HuH-7 (cell line): ENCODE data around the gene ACTN4.
"Not testable (repeated sequence)": the region's sequence is repeated elsewhere in the genome, so short reads cannot be mapped to it uniquely, and the experiment has no call there.

ENCODE experiments used
- DNase-seq: peaks from one replicate; pipeline ENCODE4 v3.0.0; 2011; ENCODE audit warnings: low spot score

ACTN4 gene

DNA sequence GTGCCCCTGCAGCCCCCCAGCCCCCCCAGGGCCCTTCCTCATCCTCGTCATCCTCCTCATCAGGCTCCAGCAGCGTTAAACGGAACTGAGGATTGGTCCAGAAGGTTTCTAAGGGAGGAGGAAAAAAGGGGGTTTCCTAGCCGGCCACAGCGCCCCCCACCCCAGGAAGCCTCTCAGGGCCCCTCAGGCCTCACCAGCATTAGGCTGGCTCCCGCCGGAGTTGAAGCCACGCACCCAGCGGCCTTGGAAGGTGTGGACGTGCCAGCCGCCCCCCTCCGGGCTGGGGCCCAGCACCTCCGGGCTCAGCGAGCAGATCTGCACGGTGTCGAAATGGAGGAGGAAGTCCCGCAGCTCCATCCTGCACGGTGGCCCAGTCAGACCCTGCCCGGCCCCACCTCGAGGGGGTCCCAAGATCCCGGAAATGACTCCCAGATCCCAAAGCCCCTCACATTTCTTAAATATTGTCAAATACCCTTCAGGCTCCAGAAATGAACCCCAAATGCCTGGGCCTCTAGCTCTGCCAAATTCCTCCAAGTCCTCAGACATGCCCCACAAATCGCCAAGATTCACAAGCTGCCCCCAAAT, 89.9 kb downstream of the ACTN4 start:
- no peak for DNase-seq

DNA sequence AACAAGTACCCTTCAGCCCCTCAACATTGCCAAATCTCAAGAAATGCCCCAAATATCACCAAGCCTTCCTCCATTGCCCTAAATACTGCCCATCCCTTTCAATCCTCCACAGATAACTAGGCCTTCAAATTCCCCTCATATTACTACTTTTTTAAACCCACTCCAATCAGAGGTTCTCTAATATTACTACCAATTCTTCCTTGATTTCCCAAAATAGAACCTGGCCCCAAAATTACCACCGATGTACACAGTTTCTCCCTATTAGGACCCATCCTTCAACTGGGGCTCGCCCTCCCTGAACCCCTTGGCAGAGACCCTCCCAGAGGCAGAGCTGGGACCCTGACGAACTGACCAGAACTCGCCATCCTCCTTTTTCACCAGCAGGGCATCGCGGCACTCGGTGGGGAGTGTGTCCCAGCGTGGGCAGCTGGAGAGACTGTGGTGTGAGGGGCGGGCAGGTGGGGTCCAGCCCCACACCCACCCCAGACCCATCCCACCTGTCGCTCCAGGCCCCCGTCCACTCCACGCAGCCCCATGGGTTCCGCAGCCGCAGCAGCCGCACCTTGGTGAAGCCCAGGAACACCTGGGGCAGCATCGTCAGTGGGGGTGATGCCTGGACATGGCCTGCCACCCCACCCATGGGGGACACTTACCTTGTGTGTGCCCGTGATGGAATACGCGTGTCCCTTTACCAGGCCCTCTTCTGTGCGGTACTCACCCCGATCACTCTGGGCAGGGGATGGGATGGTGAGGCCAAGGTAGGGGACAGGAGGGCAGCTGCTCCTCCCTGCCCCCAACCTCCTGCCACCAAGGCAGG, 90.7 kb downstream of the ACTN4 start:
- DNase-seq = no peak

DNA sequence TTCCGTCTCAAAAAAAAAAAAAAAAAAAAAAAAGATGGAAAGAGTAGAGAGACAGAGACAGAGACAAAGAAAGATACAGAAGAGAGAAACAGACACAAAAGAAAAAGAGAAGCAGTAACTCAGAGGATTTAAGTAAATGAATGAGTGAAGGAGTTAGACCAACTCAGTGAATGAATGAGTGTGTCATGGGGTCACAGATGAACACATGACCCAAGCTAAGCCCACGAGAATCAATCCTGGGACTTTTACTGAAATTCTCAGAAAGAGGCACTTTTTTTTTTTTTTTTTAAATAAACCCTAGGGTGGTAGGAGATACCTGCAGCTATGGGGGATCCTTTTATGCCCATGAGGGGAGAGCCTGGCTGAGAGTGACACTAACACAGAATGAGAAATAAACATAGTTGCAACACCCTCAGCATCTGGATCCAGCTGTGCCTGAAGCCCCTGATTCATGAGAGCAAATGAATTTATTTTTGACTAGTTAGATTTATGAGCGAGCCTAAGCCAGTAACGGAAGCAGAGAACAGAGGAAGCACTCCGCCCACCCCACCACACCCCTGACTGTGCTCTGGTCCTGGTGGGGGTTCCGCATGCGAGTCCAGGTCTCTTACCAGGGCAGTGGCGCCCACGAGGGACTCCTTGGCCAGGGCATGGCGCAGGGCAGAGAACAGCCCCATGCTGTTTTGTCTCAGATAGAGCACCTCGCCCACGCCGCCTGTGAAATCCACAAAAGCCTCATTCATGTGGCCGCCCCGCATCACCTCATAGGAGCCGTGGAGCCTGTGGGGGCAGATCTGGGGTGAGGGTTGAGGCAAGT, 92.2 kb downstream of the ACTN4 start:
- no peak for DNase-seq

DNA sequence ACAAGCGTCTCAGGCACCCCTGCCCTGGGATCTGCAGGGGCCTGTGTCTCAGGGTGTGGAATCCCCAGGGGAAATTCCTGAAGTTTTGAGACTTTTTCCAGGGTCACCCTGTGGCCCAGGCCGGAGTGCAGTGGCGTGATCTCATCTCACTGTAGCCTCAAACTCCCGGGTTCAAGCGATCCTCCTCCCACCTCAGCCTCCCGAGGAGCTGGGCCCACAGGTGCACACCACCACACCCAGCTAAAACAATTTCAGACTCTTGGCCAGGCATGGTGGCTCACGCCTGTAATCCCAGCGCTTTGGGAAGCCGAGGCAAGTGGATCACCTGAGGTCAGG, 92.8 kb downstream of the ACTN4 start:
- no peak for DNase-seq

DNA sequence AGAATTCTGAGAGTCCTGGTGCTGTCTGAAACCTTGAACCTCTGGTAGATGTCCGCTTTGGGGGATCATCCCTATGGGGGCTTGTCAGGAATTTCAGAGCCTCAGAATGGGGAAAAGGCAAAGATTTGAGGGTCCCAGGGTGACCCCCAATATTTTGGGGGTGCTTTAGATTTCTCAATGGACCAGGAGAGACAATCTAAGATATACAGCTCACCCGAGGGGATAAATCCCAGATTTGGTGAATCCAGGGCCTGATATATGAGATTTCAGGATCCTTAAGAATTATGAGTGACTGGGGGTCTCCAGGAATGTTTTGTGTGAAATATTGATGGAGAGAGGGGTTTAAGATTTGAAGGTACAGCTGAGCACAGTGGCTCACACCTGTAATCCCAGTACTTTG, 93.5 kb downstream of the ACTN4 start:
- DNase-seq = no peak

DNA sequence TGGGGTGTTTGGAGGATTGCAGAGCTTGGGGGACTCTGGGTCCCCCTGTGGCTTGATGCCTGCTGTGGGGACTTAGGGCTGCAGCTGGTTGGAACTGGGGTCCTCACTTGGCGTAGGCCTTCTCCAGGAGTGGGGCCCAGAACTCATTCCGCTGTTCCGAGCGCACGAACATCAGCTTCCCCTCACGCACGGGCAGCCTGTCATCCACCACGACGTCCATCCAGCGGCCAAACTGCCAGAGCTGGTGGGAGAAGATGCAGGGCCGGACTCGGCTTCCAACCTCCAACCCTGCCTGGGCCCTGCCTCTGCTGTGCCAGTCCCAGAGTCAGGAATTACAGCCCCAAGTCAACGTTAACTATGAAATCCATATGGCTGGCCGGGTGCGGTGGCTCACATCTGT, 94.2 kb downstream of the ACTN4 start:
- peak; percentile 2 for DNase-seq

DNA sequence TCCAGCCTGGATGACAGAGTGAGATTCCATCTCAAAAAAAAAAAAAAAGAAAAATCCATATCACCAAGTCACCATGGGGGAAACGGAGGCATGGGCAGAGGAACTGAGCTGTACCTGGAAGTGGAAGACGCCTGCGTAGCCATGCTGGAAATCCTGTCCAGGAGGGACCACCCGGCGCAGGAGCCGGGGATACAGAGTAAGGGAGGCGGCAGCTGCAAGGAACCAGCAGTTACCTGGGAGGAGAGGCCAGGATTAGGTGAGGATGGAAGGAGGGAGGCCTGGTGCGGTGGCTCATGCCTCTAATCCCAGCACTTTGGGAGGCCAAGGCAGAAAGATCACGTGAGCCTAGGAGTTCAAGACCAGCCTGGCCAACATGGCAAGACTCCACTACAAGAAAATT, 94.8 kb downstream of the ACTN4 start:
- DNase-seq = peak; percentile 6

DNA sequence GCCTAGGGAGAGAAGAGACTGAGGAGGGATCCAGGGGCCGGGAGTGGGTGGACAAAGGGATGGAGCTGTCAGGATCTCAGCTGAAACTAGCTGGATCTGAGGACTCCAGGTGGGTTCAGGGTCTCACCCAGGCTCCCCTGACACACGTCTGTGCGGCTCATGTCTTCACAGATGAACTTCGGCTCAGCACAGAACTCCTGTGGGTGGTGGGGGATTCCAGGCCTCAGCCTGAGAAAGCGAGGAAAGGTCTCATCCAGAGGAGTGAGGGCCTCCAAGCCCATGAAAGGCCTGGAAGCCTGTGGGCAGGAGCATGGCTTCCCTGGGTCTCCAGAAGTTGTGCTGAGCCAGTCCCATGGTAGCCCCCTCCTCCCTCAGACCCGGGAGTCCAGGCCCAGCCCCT, 95.5 kb downstream of the ACTN4 start:
- peak; percentile 5 for DNase-seq

DNA sequence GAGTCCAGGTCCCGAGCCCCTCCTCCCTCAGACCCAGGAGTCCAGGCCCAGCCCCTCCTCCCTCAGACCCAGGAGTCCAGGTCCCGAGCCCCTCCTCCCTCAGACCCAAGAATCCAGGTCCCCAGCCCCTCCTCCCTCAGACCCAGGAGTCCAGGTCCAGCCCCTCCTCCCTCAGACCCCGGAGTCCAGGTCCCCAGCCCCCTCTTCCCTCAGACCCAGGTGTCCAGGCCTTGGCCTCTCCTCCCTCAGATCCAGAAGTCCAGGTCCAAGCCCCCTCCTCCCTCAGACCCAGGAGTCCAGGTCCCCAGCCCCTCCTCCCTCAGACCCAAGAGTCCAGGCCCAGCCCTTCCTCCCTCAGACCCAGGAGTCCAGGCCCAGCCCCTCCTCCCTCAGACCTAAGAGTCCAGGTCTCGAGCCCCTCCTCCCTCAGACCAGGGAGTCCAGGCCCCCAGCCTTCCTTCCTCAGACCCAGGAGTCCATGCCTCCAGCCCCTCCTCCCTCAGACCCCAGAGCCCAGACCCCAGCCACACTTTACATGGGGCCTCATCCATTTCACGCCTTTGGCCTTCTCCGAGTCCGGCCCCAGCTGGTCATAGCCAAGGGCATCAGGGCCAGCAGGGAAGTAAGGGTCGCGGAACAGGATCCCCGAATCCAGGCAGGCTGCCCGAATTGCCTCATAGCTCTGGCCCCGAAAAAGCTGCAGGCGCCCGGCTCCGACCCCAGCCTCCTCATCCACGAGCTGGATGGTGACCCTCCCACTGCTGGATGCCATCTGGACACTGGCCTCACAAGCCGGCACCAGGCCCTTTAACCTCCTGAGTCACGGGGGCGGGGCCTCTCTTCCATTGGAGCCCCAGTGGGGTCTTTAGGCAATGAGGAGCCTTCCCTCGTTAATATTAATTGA, 96.2 kb downstream of the ACTN4 start:
- DNase-seq = peak; percentile 9

DNA sequence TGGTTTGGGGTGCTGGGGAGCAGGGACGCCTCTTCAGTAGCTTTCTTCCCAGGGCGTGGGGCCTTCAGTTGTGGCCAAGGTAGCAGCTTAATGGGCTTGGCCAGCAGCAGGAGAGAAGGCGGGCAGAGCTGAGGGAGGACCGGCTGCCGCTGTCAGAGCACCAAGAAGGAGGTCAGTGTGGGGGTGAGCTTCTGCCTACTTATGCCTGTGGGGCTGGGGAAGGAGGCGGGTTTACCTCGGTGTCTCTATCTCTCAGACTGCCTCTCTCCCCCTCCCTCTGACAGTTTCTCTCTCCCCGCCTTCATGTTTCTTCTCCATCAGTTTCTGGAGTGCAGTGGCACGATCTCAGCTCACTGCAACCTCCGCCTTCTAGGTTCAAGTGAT, 96.8 kb downstream of the ACTN4 start, which contains the start of gene CAPN12:
Gene CAPN12 (minus strand): TSS at position 177 of the 384 bp plus-strand sequence. CDS start 309 bp downstream, outside the sequence.
- DNase-seq = peak; percentile 1

DNA sequence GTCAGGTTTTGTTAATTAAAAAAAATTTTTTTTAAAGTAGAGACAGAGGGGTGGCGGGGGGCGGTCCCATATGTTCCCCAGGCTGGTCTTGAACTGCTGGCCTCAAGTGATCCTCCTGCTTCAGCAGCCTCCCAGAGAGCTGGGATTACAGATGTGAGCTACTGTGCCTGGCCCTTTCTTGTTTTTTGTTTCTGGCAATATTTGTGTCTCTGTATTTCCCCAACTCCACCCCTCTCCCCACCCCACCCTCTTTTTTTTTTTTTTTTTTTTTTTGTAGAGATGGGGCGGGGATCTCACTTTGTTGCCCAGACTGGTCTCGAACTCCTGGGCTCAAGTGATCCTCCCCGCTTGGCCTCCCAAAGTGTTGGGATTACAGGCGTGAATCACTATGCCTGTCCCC, 97.4 kb downstream of the ACTN4 start:
- no peak for DNase-seq

DNA sequence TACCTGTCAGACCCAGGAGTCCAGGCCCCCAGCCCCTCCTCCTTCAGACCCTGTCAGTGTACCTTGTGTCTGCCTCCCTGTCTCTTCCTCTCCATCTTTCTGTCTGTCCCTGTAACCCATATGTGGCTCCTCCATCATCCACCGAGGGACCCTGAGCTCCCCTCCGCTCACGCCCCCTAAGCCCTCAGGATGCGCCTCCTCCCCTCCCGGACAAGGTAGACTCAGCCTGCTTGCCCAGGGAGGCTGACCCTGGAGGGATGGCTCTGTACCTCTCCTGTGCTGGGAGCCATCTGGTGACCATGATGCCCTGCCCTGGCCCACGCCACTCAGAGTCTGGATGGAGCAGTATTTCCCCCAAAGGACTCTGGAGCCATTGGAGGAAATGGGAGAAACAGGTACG, 97.9 kb downstream of the ACTN4 start:
- DNase-seq = peak; percentile 12

DNA sequence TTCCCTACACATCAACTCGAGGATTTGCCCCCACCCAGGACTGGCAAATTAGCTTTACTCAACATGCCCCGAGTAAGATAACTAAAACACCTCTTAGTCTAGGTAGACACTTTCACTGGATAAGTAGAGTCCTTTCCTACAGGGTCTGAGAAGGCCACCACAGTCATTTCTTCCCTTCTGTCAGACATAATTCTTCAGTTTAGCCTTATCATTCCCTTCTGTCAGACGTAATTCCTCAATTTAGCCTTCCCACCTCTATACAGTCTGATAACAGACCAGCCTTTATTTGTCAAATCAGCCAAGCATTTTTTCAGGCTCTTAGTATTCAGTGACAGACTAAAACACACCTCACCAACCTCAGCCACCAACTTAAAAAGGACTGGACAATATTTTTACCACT, 106.3 kb downstream of the ACTN4 start:
- DNase-seq = not testable (repeated sequence)

DNA sequence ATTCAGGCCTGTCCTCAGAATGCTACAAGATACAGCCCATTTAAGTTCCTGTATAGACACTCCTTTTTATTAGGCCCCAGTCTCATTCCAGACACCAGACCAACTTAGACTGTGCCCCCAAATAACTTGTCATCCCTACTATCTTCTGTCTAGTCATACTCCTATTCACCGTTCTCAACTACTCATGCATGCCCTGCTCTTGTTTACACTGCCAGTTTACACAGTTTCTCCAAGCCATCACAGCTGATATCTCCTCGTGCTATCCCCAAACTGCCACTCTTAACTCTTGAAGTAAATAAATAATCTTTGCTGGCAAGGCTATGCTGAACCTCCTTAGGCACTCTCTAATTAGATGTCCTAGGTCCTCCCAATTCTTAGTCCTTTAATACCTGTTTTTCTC, 106.7 kb downstream of the ACTN4 start:
- not testable (repeated sequence) for DNase-seq

DNA sequence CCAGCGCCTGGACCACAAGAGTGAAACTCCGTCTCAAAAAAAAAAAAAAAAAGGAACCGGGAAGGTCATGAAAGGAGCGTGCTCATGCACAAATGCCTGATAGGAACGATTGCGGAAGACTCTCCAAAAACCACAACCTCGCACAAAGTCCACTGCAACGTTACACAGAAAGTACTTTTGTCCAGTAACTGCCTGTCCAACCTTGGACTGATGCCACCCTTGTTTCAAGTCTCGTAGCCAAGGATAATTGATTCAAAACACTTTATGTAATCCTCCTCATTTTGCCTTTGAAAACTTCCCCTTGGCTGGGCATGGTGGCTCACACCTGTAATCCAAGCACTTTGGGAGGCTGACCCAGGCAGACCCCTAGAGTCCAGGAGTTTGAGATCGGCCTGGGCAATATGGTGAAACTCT, 112.1 kb downstream of the ACTN4 start:
- no peak for DNase-seq

DNA sequence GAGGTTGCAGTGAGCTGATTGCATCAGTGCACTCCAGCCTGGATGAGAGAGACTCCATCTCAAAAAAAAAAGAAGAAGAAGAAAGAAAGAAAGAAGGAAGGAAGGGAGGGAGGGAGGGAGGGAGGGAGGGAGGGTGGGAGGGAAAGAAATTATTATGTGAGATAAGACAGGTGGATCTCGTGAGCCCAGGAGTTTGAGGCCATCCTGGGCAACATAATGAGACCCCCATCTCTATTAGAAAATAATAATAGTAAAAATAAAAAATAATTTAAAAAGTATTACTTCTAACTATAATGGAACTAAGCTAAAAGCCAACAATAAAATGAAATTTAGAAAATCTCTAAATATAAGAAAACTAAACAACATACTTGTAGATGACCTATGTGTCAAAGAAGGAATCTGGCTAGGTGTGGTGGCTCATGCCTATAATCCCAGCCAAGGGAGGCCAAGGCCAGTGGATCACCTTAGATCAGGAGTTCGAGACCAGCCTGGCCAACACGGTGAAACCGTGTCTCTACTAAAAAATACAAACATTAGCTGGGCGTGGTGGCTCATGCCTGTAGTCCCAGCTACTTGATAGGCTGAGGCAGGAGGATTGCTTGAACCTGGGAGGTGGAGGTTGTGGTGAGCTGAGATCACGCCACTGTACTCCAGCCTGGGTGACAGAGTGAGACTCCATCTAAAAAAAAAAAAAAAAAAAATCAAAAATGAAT, 113.5 kb downstream of the ACTN4 start:
- not testable (repeated sequence) for DNase-seq

DNA sequence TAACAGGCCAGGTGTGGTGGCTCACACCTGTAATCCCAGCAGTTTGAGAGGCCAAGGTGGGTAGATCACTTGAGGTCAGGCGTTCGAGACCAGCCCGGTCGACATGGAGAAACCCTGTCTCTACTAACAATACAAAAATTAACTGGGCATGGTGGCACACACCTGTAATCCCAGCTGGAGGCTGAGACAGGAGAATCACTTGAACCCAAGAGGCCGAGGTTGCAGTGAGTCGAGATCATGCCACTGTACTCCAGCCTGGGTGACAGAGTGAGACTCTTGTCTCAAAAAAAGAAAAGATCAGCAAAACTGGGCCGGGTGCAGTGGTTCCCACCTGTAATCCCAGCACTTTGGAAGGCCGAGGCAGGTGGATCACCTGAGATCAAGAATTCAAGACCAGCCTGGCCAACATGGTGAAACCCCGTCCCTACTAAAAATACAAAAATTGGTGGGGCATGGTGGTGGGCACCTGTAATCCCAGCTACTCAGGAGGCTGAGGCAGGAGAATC, 114.5 kb downstream of the ACTN4 start:
- not testable (repeated sequence) for DNase-seq

DNA sequence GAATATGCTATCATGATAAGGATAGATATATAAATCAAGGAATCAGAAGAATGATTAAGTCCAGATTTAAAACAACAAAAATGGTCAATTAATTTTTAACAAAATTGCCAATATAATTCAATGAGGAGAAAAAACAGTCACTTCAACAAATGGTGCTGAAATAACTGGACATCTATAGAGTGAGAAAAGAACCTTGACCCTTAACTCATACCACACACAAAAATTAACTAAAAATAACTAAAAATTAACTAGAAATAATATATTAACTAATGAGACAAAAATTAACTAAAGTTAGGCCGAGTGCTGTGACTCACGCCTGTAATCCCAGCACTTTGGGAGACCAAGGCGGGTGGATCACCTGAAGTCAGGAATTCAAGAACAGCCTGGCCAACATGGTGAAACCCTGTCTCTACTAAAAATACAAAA, 116.4 kb downstream of the ACTN4 start:
- DNase-seq = no peak

DNA sequence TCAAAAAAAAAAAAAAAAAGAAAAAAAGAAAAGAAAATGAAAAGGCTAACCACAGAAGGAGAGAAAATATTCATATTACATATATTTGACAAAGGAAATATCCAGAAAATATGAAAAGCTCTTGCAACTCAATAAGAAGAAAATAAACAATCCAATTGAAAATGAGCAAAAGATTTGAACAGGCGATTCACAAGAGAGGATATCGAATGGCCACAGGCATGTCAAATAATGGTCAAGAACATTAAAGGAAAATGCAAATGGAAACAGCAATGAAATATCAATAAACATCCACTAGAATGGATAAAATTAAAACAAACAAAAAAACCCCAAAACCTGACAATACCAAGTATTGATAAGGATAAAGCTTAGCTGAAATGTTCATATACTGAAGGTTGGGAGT, 117.8 kb downstream of the ACTN4 start:
- DNase-seq = no peak

DNA sequence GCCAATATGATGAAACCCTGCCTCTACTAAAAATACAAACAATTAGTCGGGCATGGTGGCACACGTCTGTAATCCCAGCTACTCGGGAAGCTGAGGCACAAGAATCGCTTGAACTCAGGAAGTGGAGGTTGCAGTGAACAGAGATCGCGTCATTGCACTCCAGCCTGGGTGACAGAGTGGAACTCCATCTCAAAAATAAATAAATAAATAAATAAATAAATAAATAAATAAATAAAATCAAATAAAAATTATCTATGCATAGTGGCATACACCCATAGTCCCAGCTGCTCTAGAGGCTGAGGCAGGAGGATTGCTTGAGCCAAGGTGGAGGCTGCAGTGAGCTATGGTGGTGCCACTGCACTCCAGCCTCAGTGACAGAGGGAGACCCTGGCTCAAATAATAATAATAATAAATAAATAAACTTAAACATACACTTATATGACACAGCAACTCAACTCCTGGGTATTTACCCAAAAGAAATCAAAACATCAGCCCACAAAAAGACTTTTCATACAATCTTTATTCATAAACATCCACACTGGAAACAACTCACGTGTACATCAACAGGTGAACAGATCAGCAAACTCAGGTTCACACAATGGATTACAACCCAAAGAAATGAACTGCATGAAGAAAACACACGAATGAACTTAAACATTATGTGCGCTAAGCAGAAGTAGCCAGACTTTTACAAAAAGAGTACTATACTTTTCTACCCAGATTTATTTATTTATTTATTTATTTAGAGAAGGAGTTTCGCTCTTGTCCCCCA, 119.0 kb downstream of the ACTN4 start:
- peak; percentile 0 for DNase-seq
